HL-60/S4 (cell line): ENCODE results near the gene WDR12.
"Not testable (repeated sequence)": the region's sequence is repeated elsewhere in the genome, so short reads cannot be mapped to it uniquely, and the experiment has no call there.

Experiments
- in situ Hi-C: fragments of 300-500 bp; cut with MboI; formaldehyde crosslinking; loops from 2 replicates; pipeline ENCODE4 v1.14.3; 2022; ENCODE audit warnings: low sequenced_read_pairs

Gene WDR12

DNA sequence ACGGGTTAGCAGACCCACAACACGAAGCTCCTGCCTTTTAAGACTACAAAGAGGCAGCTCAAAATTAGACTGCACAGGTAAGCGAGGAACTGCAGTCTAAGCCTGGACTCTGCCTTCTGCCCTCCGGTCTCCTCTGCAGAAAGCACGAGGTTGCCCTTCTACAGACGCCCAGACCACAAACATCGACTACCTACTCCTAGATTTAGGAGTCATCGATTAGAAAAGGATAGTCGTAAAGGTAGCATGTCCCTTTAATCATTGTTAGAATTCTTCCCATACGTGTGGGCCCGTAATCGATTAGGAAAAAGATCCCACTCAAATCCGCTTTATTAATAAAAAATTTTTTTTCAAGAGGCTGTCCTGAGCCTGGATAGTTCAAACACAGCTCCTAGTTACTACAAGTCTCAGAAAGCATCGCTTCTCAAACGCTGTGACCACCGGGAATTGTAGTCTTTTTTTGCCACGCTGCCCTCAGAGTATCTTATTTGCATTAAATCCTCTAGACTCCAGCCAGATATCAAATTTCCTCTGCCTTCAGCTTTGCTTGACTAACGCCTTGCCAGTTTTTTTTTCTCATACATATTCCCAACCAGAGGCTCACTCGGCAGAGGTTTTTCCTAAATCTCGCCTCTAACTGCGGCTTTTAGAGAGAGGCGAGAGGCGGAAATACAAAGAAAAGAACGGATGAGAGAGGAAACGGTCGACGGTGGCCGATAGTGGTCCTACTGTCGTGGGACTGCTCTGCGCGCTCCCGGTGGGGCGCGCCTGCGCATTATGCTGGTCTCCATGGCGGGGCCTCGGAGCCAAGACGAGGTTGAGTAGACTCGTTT, at the start of gene WDR12, which contains the start of gene CARF:
Gene WDR12 (minus strand): TSS at position 162 of the 830 bp plus-strand sequence. CDS start 197 bp downstream, outside the sequence.
Gene CARF (plus strand): TSS at position 764 of the 830 bp plus-strand sequence. CDS start 29,628 bp downstream, outside the sequence.
- in situ Hi-C loops, result no loop called here

GRCh38 chr2:202960524-202960923, 49.1 kb upstream of the WDR12 start:
- in situ Hi-C loops, result no loop called here

- in situ Hi-C loops, result no loop called here
These were observed 39.1 kb upstream of the WDR12 start for GRCh38 chr2:202950592-202950991.

- in situ Hi-C loops, result not testable (repeated sequence)
These were observed 37.9 kb upstream of the WDR12 start for GRCh38 chr2:202949333-202949732.

DNA sequence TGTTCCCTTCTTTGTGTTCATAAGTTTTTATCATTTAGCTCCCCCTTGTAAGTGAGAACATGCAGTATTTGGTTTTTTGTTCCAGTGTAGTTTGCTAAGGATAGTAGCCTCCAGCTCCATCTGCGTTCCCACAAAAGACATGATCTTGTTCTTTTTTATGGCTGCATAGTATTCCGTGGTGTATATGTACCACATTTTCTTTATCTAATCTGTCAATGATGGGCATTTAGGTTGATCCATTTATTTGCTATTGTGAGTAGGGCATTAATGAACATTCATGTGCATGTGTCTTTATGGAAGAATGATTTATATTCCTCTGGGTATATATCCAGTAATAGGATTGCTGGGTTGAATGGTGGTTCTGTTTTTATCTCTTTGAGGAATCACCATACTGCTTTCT, 34.0 kb upstream of the WDR12 start:
- in situ Hi-C loops, result no loop called here

DNA sequence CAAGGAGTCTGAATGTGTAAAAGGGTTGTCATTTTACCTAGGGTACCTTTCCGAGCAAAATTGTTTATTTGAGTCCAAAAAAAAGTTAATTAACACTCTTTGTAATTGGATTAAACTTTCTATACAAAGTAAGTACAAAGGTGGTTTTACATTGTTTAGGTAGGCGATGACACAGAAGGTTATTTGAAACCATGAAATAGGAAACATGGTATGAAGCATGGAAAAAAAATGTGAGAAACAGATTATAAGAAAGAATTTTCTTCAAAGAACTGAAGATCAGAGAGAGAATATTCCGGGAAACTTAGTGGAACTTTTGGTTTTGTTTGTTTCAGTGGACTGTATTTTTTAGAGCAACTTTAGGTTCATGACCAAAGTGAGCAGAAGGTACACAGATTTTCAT, 33.3 kb upstream of the WDR12 start:
- in situ Hi-C loops, result no loop called here

DNA sequence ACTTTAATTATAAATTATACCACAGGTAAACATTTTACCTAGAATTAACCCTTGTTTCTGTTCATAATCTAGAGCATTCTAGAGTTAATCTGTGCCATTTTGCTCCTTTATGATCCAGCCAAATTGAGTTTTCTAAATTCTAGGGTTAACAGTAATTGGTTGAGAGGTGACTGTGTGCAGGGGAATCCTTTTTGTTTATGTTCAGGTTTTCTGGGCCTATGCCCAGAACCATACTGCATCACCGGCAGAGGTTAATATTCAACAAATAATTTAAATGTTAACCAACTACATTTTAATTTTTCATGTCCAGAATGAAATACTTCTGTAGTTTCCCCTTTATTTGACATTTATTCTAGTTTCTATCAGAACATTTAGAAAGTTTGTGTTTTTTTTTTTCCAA, 32.9 kb upstream of the WDR12 start:
- in situ Hi-C loops, result no loop called here

- in situ Hi-C loops, result no loop called here
These were observed 30.3 kb upstream of the WDR12 start for GRCh38 chr2:202941771-202942170.

- in situ Hi-C loops, result no loop called here
These were observed 27.5 kb upstream of the WDR12 start for GRCh38 chr2:202938960-202939359.

DNA sequence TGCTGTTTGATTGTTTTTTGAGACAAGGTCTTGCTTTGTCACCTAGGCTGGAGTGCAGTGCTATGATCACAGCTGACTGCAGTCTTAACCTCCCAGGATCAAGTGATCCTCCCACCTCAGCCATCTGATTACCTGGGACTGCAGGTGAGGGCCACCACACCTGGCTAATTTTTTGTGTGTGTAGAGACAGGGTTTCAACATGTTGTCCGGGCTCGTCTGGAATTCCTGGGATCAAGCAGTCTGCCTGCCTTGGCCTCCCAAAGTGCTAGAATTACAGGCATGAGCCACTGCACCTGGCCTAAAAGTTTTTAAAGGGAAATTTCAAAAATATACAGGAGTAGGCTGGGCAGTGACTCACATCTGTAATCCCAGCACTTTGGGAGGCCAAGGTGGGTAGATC, 23.0 kb upstream of the WDR12 start:
- in situ Hi-C loops, result no loop called here

DNA sequence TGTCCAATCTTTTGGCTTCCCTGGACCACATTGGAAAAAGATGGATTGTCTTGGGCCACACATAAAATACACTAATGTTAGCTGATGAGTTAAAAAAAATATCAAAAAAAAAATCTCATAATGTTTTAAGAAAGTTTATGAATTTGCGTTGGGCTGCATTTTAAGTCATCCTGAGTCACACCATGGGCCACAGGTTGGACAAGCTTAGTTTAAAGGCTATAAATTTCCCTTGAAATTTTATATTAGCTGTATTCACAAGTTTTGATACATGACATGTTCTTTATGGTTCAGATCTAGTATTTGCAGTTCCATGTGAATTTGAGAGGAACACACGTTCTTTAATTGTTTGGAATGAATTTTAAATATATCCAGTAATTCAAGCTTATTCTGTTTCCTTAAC, 22.5 kb upstream of the WDR12 start:
- in situ Hi-C loops, result no loop called here

DNA sequence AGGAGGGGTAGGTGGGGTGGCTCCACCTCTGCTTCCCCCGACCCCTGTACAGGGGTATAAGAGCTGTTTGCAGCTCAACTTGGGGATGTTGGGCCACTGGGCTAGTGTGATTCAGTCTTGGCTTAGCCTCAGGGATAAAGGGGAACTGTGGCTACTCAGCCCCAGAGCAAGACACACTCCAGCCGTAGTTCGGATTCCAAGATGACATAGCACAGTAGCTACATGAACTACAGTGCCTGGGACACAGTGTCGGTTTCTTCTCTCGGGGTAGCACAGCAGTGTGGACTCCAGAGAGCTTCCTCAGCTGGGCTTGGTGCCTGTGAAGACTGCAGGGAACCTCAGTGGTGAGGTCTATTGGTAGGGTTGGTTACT, 21.7 kb upstream of the WDR12 start:
- in situ Hi-C loops, result no loop called here

GRCh38 chr2:202932425-202933138, 21.1 kb upstream of the WDR12 start:
- in situ Hi-C loops, result no loop called here

- in situ Hi-C loops, result no loop called here
These were observed 7.4 kb upstream of the WDR12 start for GRCh38 chr2:202918860-202919259.

DNA sequence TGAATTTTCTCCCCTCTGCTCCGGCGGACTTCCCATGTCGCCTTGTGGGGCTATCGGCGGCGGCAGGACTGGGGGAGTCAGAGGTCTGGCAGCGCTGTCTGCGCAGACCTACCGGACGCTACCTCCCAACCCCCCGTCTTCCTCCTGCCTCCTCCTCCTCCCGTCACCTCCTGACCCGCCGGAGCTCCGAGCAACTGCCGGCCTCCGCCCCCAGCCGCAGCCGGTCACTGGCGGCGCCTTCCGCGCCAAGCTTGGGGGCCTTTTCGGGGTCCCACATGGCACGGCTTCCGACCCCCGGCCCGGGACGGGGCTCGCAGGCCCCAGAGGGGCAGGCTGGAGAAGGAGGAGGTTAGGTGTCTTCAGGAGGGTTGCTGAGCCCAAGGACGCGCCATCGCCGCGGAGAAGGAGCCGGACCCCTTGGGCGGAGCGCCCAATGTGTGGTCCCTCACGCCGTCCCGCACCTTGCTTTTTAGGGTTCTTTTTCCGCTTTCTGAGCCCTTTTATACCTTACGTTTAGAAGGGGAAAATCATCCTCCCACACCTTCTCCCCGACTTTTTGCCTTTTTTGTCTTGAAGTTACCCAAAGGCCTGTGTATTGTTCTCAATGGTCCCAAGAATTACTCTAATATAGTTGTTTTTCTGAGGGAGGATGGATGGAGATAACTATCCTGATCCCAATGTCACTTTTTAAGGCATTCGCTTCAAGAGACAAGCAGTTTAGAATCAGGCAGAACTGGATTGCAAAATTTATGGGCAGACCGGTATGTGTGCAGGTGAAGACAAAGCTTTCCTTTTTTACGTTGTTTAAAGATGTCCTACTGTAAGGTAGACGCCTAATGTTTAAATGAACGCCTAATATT, 1.1 kb upstream of the WDR12 start:
- in situ Hi-C loops, result not testable (repeated sequence)

DNA sequence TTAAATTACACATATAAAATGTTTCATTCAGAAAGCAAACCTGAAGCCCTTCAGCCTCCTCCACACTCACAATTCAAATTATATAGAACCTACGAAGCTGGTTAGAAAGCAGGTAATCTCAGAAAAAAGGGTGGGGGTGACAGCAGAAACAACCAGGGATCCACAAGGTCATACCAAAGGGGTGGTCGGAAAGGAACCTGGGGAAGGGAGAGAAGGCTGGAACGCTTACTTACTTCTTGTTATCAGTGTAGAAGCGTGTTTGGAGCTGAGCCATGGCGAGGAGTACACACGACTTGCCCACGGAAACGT, 316 bp downstream of the WDR12 start:
- in situ Hi-C loops, result no loop called here

DNA sequence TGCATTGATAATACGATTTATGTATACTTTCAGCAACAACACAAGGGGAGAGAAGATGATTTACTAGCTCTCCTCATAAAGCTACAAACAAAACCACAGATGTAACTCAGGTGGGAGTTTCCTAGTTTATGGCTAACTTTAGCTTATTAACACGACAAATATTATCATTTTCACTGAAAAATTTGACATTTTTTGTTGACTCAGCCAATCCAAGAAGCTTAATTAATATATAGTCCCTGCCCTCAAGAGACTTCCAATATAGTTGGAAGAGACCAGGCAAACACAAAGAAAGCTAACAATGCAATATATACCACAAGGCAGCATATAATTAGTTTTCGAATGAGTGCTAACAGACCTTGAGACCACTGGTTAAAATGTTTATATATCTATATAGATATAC, 775 bp downstream of the WDR12 start:
- in situ Hi-C loops, result no loop called here

GRCh38 chr2:202910250-202910649, 1.2 kb downstream of the WDR12 start:
- in situ Hi-C loops, result not testable (repeated sequence)

GRCh38 chr2:202909394-202910192, 1.9 kb downstream of the WDR12 start:
- in situ Hi-C loops, result no loop called here

GRCh38 chr2:202908186-202908585, 3.3 kb downstream of the WDR12 start:
- in situ Hi-C loops, result no loop called here

DNA sequence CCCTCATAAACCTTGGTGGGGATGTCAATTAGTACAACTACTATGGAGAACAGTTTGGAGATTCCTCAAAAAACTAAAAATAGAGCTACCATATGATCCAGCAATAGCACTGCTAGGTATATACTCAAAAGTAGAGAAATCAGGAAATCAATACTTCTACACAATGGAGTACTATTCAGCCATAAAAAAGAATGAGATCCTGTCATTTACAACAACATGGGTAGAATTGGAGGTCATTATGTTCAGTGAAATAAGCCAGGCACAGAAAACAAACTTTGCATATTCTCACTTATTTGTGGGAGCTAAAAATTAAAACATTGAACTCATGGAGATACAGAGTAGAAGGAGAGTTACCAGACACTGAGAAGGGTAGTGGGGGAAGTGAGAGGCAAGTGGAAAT, 6.0 kb downstream of the WDR12 start:
- in situ Hi-C loops, result not testable (repeated sequence)
